NCI-H2029 treated with DMSO at 0.1 percent for 48 hours (cell line): Measurements from ENCODE around the gene SCART1.
A peak's percentile ranks its signal among the peaks of the same experiment; 100 is the strongest.
"Not testable (repeated sequence)": the region's sequence is repeated elsewhere in the genome, so short reads cannot be mapped to it uniquely, and the experiment has no call there.

Experiments
- DNase-seq: peaks from one replicate; lab custom pipeline; 2025; lab: John Stamatoyannopoulos, UW

Gene SCART1

DNA sequence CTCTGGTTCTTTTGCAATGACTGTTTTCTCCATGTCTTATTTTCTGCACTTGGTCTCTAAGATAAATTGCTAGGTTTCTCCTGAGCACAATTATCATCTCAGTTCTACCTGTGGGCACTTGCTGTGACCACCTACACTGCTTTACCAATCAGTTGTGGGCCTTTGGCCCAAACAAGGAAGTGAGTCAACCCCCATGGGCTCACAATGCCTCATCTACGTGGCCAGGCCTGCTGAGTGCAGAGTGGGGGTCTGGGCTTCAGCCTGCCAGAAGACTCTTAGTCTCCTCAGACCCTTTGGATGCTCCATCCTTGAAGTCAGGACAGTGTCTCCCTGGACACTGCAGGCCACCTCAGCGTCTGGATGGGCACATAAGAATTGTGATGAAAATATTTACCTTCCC lies 20.3 kb downstream of the SCART1 start:
- DNase-seq: no peak

DNA sequence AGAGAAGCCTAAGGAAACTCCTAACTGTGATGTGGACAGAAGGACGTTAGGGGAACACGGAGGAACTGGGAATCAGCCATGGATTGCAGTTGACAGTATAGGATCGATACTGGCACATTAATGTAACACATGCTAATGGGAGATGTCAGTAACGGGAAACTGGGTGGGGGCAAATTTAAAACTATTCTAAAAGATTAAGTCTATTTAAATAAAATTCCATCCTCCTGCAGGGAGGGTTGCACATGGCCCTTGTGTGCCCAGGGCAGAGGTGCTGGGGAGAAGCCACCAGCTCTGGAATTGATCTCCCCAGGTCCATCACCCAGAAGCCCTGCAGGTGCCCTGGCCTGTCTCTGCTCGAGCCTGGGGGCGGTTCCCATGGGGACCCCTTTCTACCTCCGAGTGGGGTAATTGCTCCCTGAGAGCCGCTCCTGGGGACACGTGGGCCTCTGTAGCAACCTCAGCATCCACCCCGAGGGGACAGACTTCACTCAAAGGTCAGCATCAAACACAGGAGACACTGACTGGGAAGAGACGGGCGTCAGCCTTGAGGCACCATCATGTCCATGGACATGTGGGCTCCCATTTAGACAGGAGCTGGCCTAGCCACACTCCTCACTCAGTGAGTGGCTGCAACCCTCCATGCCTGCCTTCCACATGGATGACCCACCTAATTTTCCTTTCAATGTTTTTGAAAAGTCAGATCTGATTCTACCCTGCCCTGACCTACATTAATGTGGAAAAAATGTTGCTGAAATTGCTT lies 21.1 kb downstream of the SCART1 start:
- no peak for DNase-seq

DNA sequence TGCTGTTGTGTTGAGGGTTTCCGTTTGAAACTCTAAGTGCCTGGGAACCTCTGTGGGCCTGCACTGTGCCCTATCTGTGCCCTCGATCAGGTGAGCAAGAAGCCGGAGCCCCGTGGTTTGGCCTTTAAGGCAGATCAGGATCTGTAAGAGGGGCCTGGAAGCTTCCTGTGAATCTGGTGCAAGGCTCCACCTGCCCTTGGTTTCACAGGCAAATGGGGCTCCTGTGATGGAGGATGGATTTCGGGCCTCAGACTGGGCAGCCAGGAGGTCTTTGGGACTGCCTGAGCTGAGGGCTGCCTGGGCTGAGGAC lies 21.6 kb downstream of the SCART1 start:
- DNase-seq: no peak

DNA sequence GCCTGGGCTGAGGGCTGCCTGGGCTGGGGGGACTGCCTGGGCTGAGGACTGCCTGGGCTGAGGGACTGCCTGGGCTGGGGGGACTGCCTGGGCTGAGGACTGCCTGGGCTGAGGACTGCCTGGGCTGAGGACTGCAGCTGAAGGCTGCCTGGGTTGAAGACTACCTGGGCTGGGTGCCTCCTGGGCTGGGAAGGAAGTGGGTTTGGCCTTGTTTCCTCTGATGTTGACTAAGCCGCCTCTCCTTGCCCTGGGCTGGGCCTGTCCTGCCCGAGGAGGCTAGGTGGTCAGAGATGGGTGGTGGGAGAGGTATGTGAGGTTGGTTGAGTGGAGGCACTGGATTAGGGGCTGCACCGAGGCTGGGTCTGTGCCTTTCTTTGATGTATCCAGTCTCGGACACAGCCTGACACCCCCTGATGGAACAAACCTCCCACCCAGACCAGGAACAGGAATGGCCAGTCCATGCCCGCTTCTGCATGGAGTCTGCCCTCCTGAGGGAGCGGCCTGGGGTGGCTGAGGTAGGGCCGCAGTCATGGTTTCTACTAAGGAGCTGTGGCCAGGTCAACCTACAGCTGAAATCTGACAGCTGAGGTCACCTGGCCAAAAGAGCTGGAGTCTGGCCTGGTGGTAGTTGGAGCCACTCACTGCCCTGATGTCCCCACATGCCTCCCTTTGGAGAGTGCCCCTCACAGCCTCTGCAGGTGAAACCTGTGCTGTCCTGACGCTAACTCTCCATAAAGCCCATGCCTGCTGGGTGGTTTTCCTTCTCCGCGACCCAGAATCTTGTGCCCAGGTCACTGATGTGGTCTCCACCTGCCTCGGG lies 22.3 kb downstream of the SCART1 start:
- no peak for DNase-seq

DNA sequence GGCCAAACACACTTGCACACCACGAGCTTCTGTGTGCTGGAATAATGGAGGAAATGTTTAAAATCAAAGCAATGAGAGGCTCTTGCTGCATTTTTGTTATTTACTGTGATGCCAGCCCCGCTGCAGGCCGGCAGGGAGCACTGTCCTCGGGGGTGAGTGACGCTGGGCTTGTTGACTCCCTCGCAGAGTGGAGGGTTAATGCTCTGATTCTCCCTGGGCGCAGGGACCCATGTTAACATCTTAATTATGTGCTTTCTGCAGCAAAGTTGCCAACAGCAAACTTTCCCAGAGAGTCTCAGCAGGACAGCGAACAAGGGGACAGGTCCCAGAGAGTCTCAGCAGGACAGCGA lies 22.9 kb downstream of the SCART1 start:
- DNase-seq: no peak

DNA sequence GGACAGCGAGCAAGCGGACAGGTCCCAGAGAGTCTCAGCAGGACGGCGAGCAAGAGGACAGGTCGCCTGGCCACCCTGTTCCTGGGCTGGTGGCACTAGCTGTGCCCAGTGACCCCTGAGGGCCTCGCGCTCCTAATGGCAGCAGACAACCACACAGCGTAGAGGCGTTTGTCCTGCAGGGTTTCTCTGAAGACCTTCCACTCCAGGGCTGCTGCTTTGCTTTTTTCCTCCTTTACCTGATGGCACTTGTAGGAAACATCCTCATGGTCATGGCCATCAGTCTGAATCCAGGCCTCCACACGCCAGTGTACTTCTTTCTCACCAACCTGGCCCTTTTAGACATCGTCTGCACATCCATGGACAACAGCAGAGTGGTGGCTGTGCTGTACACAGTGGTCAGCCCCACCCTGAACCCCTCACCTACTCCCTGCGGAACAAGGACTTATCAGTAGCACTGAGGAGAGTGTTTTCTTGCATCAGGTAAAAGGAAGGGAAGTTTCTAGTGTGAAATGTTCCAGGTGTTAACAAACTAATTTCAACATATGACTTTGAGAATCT lies 27.4 kb downstream of the SCART1 start:
- DNase-seq: no peak

DNA sequence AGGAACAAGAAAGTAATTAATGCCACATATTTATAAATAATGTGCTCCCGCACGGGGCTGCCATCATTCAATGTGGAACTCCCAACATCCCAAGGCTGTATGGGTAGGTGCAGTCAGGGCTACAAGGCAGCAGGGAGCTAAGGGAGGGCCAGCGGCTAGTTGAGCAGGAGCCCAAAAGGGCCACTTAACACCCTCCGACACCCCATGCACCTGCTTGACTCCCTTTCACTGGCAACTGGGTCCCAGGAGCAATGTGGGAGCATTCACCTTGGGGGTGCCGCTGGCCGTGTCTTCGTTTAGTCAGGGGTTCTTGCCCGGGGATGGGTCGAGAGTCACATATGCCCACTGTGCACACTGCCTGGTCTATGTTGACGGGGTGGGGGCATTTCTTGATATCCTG lies 27.9 kb downstream of the SCART1 start:
- DNase-seq: no peak

DNA sequence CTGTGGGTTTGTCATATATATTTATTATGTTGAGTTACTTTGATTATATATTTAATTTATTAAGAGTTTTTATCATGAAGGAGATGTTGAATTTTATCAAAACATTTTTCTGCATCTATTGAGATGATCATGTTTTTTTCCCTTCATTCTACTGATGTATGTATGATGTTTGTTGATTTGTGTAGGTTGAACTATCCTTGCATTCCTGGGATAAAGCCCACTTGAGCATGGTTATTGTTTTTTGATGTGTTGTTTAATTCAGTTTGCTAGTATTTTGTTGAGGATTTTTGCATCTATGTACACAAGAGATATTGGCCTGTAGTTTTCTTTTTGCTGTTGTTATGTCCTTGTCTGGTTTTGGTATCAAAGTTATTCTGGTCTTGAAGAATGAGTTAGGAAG lies 31.1 kb downstream of the SCART1 start:
- DNase-seq: no peak

DNA sequence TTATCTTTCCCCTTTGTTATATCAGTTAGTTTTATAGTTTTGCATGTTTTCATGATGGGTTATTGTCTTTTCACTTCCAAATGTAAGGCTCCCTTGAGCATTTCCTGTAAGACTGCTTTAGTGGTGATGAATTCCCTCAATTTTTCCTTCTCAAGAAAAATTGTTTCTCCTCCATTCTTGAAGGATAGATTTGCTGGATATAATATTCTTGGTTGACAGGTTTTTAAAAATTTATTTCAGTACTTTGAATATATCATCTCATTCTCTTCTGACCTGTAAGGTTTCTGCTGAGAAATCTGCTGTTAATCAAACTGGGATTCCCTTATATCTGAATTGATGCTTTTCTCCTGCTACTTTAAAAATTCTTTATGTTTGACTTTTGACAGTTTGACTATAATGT lies 33.3 kb downstream of the SCART1 start:
- DNase-seq: no peak

DNA sequence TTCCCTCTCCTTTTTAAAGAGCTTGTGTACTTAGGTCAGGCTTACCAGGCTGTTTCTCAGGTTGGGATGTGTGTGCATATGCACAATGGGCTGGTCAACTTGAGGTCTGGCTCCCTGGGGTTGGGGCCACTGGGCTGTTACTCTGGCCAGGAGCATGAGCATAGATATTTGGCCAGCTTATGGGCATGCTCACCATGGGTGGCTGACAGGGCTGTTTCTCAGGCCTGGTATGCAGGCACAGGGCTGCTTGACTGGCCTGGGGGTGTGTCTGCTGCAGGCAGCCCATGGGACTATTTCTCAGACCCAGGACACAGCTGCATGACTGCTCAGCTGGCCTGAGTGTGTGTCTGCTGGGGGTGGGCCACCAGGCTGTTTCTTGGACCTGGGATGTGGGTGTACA lies 34.6 kb downstream of the SCART1 start:
- no peak for DNase-seq

DNA sequence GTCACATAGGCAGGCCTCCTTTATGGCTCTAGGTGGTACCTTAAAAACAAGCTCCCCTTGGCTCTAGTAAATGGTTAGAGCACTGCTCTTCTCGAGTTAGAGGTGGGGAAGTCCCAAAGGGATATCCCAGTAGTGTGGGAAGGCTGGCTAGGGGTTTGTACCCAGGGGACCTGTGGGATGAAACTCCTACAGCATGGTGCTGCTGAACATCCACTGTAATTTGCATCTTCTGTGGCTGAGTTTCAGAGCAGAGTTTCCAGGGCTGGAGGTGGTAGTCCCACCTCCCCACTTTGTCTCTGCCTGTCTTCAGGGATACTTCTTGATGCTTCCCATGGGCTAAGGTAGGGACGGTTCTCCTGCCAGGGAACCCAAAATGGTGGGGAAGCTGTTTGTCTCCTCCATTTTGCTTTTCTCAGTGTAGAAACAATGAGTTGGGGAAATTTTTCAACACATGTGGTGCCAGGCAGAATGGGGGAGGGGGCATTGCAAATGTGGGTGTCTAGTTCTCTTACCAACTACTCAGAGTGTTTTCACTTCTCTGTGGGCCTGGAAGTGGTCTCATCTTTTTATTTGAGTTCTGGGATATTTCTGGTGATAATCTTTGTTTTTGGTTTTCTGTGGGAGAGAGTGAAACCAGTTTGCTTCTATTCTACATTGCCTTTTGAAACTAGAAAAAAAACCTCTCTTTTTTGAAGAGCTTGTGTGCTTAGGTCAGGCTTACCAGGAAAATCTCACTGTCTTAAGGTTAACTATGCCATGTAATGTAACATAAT lies 36.3 kb downstream of the SCART1 start:
- DNase-seq: no peak

DNA sequence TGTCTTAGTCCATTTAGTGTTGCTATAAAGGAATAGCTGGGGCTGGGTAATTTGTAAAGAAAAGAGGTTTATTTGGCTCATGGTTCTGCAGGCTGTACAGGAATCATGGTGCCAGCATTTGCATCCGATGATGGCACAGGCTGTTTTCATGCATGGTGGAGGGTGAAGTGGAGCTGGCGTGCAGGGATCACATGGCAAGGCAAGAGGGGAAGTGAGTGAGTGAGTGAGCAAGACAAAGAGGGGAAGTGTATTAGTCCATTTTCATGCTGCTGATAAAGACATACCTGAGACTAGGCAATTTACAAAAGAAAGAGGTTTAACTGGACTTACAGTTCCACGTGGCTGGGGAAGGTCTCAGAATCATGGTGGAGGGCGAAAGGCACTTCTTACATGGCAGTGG lies 39.8 kb downstream of the SCART1 start:
- DNase-seq: not testable (repeated sequence)

DNA sequence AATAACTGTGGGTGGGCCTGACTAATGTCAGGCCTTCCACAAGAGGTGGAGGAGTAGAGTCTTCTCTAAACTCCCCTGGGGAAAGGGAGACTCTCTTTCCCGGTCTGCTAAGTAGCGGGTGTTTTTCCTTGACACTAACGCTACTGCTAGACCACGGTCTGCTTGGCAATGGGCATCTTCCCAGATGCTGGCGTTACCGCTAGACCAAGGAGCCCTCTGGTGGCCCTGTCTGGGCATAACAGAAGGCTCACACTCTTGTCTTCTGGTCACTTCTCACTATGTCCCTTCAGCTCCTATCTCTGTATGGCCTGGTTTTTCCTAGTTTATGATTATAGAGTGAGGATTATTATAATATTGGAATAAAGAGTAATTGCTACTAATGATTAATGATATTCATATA lies 43.6 kb downstream of the SCART1 start:
- not testable (repeated sequence) for DNase-seq

DNA sequence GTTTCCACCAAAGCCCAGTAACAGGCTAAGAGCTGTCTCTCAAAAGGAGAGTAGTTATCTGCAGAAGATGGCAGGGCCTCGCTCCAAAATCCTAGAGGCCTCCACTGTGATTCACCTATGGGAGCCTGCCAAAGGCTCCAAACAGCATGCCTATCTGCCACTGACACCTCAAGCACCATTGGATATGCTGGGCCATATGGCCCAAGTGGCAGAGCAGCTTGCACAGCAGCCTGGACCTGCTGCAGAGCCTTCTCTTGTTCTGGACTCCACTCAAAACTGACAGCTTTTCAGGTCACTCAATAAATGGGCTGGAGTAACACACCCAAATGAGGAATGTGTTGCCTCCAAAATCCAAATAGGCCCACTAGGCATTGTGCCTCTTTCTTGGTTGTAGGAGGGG lies 45.4 kb downstream of the SCART1 start:
- DNase-seq: not testable (repeated sequence)

DNA sequence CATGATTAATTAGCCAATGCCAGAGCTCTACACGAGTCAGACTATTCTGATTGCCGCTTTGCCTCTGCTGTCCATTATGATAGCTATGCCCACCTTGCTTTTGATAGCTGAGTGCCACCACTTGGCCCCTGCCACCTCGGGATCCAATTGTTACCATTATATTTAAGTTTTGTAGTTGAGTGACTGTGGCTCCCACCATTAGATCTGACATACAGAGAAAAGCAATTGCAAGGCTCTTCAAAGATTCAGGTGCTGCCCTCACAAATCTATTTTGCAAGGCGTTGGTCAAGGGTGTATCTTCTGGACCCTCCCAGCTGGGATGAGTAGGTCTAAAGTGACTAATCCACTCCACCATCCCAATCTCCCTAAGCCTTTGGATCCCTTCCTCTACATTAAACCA lies 47.2 kb downstream of the SCART1 start:
- not testable (repeated sequence) for DNase-seq

DNA sequence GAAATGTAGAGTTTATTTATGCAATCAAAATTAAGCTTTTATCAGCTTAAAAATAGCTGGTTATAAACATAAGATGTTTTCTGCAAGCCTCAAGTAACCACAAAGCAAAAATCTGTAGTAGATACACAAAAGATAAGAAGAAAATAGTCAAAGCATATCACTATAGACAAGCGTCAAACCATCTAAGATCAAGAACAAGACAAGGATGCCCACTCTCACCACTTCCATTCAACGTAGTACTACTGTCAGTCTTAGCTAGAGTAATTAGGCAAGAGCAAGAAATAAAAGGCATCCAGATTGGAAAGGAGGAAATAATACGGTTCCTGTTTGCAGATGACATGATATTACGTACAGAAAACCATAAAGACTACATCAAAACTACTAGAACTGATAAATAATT lies 56.0 kb downstream of the SCART1 start:
- DNase-seq: no peak

DNA sequence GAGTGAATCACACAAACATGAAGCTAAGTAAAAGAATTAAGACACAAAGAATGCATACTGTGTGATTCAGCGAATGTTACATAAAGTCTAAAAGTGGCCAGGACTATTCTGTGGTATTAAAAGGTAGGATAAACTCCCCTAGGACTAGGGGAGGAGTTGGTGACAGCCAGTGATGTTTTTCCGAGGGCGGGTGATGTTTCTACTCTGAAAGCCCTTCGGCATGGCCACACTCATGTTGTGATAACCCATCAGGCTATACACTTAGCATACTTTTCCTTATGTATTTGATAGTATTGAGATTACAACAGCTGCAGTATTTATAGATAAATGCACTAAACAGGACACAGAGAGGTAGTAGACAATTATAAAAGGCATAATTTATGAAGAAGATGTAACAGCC lies 57.7 kb downstream of the SCART1 start:
- DNase-seq: no peak

DNA sequence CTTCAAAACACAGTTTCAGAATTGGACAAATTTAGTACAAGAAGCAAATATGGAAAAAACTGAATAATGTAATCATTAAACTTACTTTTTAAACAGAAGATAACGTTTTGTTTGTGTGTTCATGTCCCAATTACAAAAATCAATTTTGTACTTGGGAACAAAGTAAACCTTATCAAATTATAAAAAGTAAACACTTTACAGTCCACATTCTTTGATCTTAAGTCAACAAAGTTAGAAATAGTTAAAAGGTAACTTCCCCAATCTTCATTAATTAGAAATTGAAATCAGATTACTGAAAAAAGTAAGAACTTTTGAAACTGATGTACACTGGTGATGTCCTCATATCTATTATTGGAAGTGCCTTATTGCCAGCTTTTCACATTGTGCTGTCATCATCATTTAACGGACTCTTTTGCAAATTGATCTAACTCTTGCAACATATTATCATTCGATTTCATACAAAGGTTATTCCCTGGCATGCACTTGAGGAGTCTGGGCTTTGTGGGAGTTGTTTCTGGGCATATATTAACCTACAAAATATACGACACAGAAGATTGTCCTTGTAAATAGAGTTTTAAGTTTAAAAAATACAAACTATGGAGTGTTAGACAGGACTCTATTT lies 58.3 kb downstream of the SCART1 start:
- DNase-seq: no peak

DNA sequence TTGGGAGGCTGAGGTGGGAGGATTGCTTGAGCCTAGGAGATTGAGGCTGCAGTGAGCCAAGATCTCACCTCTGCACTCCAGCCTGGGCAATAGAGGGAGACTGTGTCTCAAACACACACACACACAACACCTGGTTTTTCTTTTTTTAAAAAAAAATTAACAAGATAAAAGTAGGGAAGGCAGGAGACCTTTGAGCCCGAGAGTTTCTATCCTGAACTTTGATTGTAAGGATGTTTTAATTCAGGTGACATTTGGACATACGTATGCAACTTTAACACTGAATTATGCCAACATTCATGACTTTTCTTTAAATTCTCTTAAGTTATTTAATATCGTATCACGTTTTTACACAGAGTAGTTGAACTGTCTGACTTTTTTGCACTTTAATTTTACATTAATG lies 61.7 kb downstream of the SCART1 start:
- DNase-seq: no peak

DNA sequence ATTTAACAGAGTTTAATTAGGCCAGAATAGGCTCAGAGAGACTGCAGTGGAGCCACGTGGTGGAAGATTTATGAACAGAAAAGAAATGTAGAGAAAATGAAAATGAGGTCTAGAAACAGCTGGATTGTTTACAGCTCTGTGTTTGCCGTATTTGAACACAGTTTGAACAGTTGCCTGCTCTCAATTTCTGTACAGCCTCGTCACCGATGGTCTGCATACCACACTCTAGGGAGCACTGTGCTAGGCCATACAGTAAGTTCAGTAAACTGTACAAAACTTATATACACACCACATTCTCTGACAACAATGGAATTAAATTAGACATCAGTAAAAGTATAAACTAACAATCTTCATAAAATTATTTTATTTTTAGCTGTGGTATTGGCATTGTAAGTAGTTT lies 62.3 kb downstream of the SCART1 start:
- no peak for DNase-seq

DNA sequence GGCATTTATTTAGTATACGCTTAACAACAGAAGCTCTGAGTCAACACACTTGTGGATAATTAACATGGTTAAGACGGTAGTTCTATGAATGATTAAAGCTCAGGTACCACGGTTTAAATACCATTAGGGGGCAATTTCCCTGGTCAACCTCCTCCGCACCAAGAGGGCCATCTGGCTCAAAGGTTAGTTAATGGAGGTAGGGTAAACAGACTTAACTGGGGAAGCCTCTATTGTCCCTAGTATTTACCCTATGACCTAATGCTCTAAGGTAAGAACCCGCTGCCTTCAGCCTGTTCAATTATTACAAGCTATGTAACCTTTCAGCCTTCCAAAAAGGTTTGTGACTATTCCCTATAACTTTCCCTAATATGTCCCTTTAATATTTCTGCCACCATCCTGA lies 64.8 kb downstream of the SCART1 start:
- peak; percentile 26 for DNase-seq
